GM08714 (cell line): ENCODE data around the gene PLCB1.
"Not testable (repeated sequence)": the region's sequence is repeated elsewhere in the genome, so short reads cannot be mapped to it uniquely, and the experiment has no call there.

ENCODE experiments used
- H3K4me3 ChIP-seq: fragments of 200-500 bp; sonication (Bioruptor generic); 2 replicates; pipeline ENCODE4 v1.5.1; 2014; ENCODE audit warnings: mild to moderate bottlenecking, low read length, inconsistent platforms
- ZNF274 ChIP-seq: IDR thresholded peaks from 2 replicates; pipeline ENCODE4 v1.6.1; 2012; ENCODE audit warnings: mild to moderate bottlenecking, low read depth, low read length

Gene PLCB1

GRCh38 chr20:8573686-8574085 is 441.6 kb downstream of the PLCB1 start:
- H3K4me3 ChIP-seq: no peak overlapping the region
- no peak for TF ChIP-seq ZNF274

- H3K4me3 ChIP-seq: no peak overlapping the region
- no peak for TF ChIP-seq ZNF274
These were observed 443.0 kb downstream of the PLCB1 start for GRCh38 chr20:8575114-8575513.

GRCh38 chr20:8578161-8578865 is 446.2 kb downstream of the PLCB1 start:
- TF ChIP-seq ZNF274: no peak
- no peak overlapping the region for H3K4me3 ChIP-seq

- H3K4me3 ChIP-seq: no peak overlapping the region
- TF ChIP-seq ZNF274: no peak
These were observed 447.0 kb downstream of the PLCB1 start for GRCh38 chr20:8579035-8579434.

GRCh38 chr20:8581446-8582183 is 449.5 kb downstream of the PLCB1 start:
- TF ChIP-seq ZNF274: no peak
- H3K4me3 ChIP-seq: no peak overlapping the region

GRCh38 chr20:8583012-8583565 is 451.0 kb downstream of the PLCB1 start:
- no peak for TF ChIP-seq ZNF274
- no peak overlapping the region for H3K4me3 ChIP-seq

GRCh38 chr20:8583566-8584043 is 451.5 kb downstream of the PLCB1 start:
- TF ChIP-seq ZNF274: no peak
- H3K4me3 ChIP-seq: no peak overlapping the region

- no peak overlapping the region for H3K4me3 ChIP-seq
- no peak for TF ChIP-seq ZNF274
These were observed 455.2 kb downstream of the PLCB1 start for GRCh38 chr20:8587251-8587650.

GRCh38 chr20:8587810-8588209 is 455.7 kb downstream of the PLCB1 start:
- no peak overlapping the region for H3K4me3 ChIP-seq
- TF ChIP-seq ZNF274: no peak

GRCh38 chr20:8589956-8590355 is 457.9 kb downstream of the PLCB1 start:
- no peak overlapping the region for H3K4me3 ChIP-seq
- TF ChIP-seq ZNF274: no peak

- not testable (repeated sequence) for H3K4me3 ChIP-seq
These were observed 469.0 kb downstream of the PLCB1 start for GRCh38 chr20:8600910-8601541.

GRCh38 chr20:8601542-8601912 is 469.5 kb downstream of the PLCB1 start:
- H3K4me3 ChIP-seq: peak overlapping the region; percentile 34; the same call in 1 of the 2 replicates

GRCh38 chr20:8602389-8603116 is 470.5 kb downstream of the PLCB1 start:
- no peak overlapping the region for H3K4me3 ChIP-seq

More at GRCh38 chr20:8601542-8601912, 469.5 kb downstream of the PLCB1 start:
- TF ChIP-seq ZNF274: no peak

GRCh38 chr20:8608470-8608869 is 476.4 kb downstream of the PLCB1 start:
- TF ChIP-seq ZNF274: no peak
- H3K4me3 ChIP-seq: no peak overlapping the region

More at GRCh38 chr20:8602389-8603116, 470.5 kb downstream of the PLCB1 start:
- no peak for TF ChIP-seq ZNF274
